Panc1 (cell line): Measurements from ENCODE around the gene TSC22D4.

Source experiments
- TF ChIP-seq, protein P1 (sequence below), 2 experiments: IDR thresholded peaks; 2 replicates each; pipeline ENCODE4 v1.6.1; 2011 to 2012; ENCODE audit warnings: low read depth in 2 of 2, control low read depth in 1 of 2, low read length in 1 of 2, mild to moderate bottlenecking in 1 of 2, moderate library complexity in 1 of 2; ENCODE audit not compliant: insufficient read depth in 1 of 2
- TF ChIP-seq, protein P2 (sequence below): fragments of 450-650 bp; IDR thresholded peaks from 2 replicates; pipeline ENCODE4 v1.5.1; 2017; ENCODE audit warnings: mild to moderate bottlenecking

DNA sequence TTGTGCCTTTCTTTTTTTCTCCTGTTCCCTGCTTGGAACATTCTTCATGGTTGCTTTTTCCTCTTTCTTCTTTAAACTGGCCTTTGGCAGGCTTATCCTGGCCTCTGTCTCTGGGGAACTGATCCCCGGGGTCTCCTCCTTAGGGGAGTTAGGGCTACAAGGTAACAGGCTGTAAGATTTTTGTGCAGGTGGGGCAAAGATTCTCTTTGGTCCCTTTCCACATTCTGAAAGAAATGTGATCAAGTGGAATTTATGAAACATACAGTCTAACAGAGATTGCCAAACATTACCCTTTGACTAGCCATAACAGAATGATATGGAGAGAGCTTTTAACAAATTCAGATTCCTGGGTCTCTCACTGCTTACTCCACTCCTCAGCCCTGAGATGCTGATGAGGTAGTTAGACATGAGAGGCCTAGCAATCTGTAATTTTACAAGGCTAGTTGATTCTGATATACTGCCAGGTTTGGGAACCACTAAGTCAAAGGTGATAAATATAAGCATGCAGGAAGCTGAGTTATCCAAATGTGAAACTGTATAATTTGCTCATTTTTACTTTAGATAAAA, 59.3 kb downstream of the TSC22D4 start:
- TF ChIP-seq, protein P1, sequence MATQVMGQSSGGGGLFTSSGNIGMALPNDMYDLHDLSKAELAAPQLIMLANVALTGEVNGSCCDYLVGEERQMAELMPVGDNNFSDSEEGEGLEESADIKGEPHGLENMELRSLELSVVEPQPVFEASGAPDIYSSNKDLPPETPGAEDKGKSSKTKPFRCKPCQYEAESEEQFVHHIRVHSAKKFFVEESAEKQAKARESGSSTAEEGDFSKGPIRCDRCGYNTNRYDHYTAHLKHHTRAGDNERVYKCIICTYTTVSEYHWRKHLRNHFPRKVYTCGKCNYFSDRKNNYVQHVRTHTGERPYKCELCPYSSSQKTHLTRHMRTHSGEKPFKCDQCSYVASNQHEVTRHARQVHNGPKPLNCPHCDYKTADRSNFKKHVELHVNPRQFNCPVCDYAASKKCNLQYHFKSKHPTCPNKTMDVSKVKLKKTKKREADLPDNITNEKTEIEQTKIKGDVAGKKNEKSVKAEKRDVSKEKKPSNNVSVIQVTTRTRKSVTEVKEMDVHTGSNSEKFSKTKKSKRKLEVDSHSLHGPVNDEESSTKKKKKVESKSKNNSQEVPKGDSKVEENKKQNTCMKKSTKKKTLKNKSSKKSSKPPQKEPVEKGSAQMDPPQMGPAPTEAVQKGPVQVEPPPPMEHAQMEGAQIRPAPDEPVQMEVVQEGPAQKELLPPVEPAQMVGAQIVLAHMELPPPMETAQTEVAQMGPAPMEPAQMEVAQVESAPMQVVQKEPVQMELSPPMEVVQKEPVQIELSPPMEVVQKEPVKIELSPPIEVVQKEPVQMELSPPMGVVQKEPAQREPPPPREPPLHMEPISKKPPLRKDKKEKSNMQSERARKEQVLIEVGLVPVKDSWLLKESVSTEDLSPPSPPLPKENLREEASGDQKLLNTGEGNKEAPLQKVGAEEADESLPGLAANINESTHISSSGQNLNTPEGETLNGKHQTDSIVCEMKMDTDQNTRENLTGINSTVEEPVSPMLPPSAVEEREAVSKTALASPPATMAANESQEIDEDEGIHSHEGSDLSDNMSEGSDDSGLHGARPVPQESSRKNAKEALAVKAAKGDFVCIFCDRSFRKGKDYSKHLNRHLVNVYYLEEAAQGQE (IDR thresholded peaks at IDR 0.05; ENCODE audit: insufficient read depth in 1 of 2, low read depth in 2 of 2, low read length in 1 of 2) = no peak
- TF ChIP-seq, protein P2, sequence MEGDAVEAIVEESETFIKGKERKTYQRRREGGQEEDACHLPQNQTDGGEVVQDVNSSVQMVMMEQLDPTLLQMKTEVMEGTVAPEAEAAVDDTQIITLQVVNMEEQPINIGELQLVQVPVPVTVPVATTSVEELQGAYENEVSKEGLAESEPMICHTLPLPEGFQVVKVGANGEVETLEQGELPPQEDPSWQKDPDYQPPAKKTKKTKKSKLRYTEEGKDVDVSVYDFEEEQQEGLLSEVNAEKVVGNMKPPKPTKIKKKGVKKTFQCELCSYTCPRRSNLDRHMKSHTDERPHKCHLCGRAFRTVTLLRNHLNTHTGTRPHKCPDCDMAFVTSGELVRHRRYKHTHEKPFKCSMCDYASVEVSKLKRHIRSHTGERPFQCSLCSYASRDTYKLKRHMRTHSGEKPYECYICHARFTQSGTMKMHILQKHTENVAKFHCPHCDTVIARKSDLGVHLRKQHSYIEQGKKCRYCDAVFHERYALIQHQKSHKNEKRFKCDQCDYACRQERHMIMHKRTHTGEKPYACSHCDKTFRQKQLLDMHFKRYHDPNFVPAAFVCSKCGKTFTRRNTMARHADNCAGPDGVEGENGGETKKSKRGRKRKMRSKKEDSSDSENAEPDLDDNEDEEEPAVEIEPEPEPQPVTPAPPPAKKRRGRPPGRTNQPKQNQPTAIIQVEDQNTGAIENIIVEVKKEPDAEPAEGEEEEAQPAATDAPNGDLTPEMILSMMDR = no peak
